GM21786 (cell line): ENCODE data around the gene UBE2H.
A peak's percentile ranks its signal among the peaks of the same experiment; 100 is the strongest.

Experiments
- ATAC-seq: cut with Tn5 transposase; IDR thresholded peaks from one replicate; pipeline ENCODE4 v1.9.1; 2021; ENCODE audit not compliant: unreplicated experiment

The UBE2H gene

GRCh38 chr7:129950933-129951225 lies 1.9 kb downstream of the UBE2H start:
- ATAC-seq: no peak

GRCh38 chr7:129950191-129950932 lies 2.4 kb downstream of the UBE2H start:
- ATAC-seq: no peak

GRCh38 chr7:129949292-129950133 lies 3.2 kb downstream of the UBE2H start:
- peak; percentile 25 for ATAC-seq

GRCh38 chr7:129948877-129949291 lies 3.9 kb downstream of the UBE2H start:
- ATAC-seq: peak; percentile 55

- ATAC-seq: no peak
Observed at GRCh38 chr7:129948338-129948737, 4.4 kb downstream of the UBE2H start.

- no peak for ATAC-seq
Observed at GRCh38 chr7:129947701-129948100, 5.1 kb downstream of the UBE2H start.

- no peak for ATAC-seq
Observed at GRCh38 chr7:129947049-129947448, 5.7 kb downstream of the UBE2H start.

- ATAC-seq: no peak
Observed at GRCh38 chr7:129946282-129946681, 6.5 kb downstream of the UBE2H start.

GRCh38 chr7:129943352-129943751 lies 9.4 kb downstream of the UBE2H start:
- no peak for ATAC-seq

- ATAC-seq: no peak
Observed at GRCh38 chr7:129940329-129940728, 12.4 kb downstream of the UBE2H start.

- no peak for ATAC-seq
Observed at GRCh38 chr7:129939881-129940280, 12.9 kb downstream of the UBE2H start.

GRCh38 chr7:129933627-129934026 lies 19.1 kb downstream of the UBE2H start:
- no peak for ATAC-seq

GRCh38 chr7:129926618-129927017 lies 26.1 kb downstream of the UBE2H start:
- ATAC-seq: no peak

GRCh38 chr7:129925416-129926002 lies 27.3 kb downstream of the UBE2H start:
- no peak for ATAC-seq

- ATAC-seq: no peak
Observed at GRCh38 chr7:129924602-129925001, 28.2 kb downstream of the UBE2H start.

GRCh38 chr7:129923709-129924108 lies 29.1 kb downstream of the UBE2H start:
- ATAC-seq: no peak

GRCh38 chr7:129919492-129919891 lies 33.3 kb downstream of the UBE2H start:
- ATAC-seq: no peak

- ATAC-seq: no peak
Observed at GRCh38 chr7:129918922-129919321, 33.8 kb downstream of the UBE2H start.

GRCh38 chr7:129917934-129918333 lies 34.8 kb downstream of the UBE2H start:
- ATAC-seq: no peak

- no peak for ATAC-seq
Observed at GRCh38 chr7:129914536-129915272, 38.1 kb downstream of the UBE2H start.

GRCh38 chr7:129913428-129913827 lies 39.3 kb downstream of the UBE2H start:
- ATAC-seq: no peak
